ENCODE measurements around the gene RBM5. TPM values are rescaled to one million over a fixed set of nuclear protein-coding genes. Genes with fewer than 3 reads are reported as not detected.

RBM5 gene
- polyA plus RNA-seq, 2 of the 4 experiments (the other 2 are of a cell fraction), result 78.9 to 123 TPM

DNA sequence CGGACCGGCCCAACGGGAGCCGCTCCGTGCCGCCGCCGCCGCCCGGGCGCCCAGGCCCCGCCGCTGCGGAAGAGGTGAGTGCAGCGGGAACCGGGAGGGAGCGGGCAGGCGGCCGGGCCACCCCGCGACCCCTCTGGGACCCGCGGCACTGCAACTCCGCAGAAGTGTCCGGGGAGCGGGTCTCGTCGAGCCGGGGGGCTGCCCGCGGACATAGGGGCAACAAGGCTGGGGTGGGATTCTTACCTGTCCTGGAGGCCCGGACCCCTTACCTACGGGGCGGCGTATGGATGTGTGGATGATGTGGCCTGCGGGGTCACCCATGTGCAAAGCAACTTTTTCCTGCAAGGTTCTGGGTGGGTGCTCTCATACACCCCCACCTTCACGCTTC is 66.8 kb downstream of the RBM5 start:
- Histone ChIP-seq H3K4me3 (peak overlapping the region; percentile 74), H3K27ac (peak overlapping the region; percentile 76 to 85), H3K4me2 (peak overlapping the region; percentile 94), H3K4me1 (peaks cover 44% of the 10 kb centered on the region), H3K9me3 (no peaks in the 10 kb centered on the region)
- POLR2A ChIA-PET, result no interaction called here
- ATAC-seq (no peak), FAIRE-seq (no peak), DNase-seq (ENCODE audit: low read depth in 1 of 2, low spot score in 1 of 2) (no peak)
- WGBS (ENCODE audit: missing lambda C conversion rate), result 82% methylated on average over 5 of the region's 37 CpGs
- CTCF ChIA-PET, result interaction anchor here (1.3 to 2.0 kb wide), 3 partner anchors 25 to 34 kb away, joined by 5 read pairs; no protein-coding TSS in a partner anchor
- TF ChIP-seq, protein P1, sequence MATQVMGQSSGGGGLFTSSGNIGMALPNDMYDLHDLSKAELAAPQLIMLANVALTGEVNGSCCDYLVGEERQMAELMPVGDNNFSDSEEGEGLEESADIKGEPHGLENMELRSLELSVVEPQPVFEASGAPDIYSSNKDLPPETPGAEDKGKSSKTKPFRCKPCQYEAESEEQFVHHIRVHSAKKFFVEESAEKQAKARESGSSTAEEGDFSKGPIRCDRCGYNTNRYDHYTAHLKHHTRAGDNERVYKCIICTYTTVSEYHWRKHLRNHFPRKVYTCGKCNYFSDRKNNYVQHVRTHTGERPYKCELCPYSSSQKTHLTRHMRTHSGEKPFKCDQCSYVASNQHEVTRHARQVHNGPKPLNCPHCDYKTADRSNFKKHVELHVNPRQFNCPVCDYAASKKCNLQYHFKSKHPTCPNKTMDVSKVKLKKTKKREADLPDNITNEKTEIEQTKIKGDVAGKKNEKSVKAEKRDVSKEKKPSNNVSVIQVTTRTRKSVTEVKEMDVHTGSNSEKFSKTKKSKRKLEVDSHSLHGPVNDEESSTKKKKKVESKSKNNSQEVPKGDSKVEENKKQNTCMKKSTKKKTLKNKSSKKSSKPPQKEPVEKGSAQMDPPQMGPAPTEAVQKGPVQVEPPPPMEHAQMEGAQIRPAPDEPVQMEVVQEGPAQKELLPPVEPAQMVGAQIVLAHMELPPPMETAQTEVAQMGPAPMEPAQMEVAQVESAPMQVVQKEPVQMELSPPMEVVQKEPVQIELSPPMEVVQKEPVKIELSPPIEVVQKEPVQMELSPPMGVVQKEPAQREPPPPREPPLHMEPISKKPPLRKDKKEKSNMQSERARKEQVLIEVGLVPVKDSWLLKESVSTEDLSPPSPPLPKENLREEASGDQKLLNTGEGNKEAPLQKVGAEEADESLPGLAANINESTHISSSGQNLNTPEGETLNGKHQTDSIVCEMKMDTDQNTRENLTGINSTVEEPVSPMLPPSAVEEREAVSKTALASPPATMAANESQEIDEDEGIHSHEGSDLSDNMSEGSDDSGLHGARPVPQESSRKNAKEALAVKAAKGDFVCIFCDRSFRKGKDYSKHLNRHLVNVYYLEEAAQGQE (IDR thresholded peaks at IDR 0.05), result no peak
- no peak for TF ChIP-seq HOXA7 (CRISPR knock-in tag; IDR thresholded peaks at IDR 0.05)
- TF ChIP-seq PHF8 (IDR thresholded peaks at IDR 0.05; ENCODE audit: borderline replicate concordance, low read depth), result no peak
- no peak for TF ChIP-seq ZC3H11A (IDR thresholded peaks at IDR 0.05)
- TF ChIP-seq HEYL (CRISPR knock-in tag; IDR thresholded peaks at IDR 0.05), result no peak
- no peak for TF ChIP-seq MYC (IDR thresholded peaks at IDR 0.05; ENCODE audit: borderline replicate concordance, low read length)
- TF ChIP-seq RARB (CRISPR knock-in tag; IDR thresholded peaks at IDR 0.05), result no peak

DNA sequence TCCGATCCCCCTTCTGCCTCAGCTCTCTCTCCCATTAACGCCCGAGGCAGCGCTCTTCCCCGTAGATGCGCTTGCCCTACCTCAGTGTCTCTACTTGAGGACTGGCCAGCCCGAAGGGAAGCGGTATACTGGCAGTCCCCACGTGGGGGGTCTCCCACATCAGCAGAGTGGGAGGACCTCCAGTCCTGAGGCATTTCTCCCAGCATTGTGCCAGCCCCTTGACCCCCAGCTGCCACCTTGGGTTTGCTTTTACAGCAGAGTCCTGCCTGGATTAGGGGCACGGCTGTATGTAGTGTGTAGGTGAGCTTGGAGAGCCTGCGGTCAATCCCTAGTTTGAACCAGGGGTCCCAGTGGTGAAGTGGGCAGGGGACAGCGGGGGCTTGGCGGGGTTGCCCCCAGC is 67.2 kb downstream of the RBM5 start:
- DNase-seq (ENCODE audit: low read depth in 1 of 2, low spot score in 1 of 2) (no peak), FAIRE-seq (no peak), ATAC-seq (0 out of 6 replicates have a peak, but pooled peaks of 1 of the 2 experiments have one; percentile 5)
- WGBS (ENCODE audit: missing lambda C conversion rate), result 86% methylated on average over 9 of the region's 13 CpGs
- POLR2A ChIA-PET, result no interaction called here
- peak overlapping the region; percentile 94 for H3K4me2 ChIP-seq
- peak overlapping the region; percentile 74 for H3K4me3 ChIP-seq
- CTCF ChIA-PET, result interaction anchor here (0.8 to 2.0 kb wide), 8 partner anchors 17 to 38 kb away, joined by 3 to 6 read pairs (median 5); partner anchors contain the start of gene GNAT1
- H3K9me3 ChIP-seq, result no peaks in the 10 kb centered on the region
- peaks cover 48% of the 10 kb centered on the region for H3K4me1 ChIP-seq
- TF ChIP-seq RARB (CRISPR knock-in tag; IDR thresholded peaks at IDR 0.05) (no peak), JUN (IDR thresholded peaks at IDR 0.05) (no peak), TFCP2L1 (CRISPR knock-in tag; IDR thresholded peaks at IDR 0.05) (no peak), SMC3 (IDR thresholded peaks at IDR 0.05) (no peak), EHF (CRISPR knock-in tag; IDR thresholded peaks at IDR 0.05) (no peak), HOXB5 (CRISPR knock-in tag; IDR thresholded peaks at IDR 0.05) (no peak), NR3C1 (IDR thresholded peaks at IDR 0.05) (no peak), POLR2A (IDR thresholded peaks at IDR 0.05; ENCODE audit: low read length) (no peak)
- TF ChIP-seq, protein P2, sequence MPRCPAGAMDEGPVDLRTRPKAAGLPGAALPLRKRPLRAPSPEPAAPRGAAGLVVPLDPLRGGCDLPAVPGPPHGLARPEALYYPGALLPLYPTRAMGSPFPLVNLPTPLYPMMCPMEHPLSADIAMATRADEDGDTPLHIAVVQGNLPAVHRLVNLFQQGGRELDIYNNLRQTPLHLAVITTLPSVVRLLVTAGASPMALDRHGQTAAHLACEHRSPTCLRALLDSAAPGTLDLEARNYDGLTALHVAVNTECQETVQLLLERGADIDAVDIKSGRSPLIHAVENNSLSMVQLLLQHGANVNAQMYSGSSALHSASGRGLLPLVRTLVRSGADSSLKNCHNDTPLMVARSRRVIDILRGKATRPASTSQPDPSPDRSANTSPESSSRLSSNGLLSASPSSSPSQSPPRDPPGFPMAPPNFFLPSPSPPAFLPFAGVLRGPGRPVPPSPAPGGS (IDR thresholded peaks at IDR 0.05), result no peak
- TF ChIP-seq, protein P3, sequence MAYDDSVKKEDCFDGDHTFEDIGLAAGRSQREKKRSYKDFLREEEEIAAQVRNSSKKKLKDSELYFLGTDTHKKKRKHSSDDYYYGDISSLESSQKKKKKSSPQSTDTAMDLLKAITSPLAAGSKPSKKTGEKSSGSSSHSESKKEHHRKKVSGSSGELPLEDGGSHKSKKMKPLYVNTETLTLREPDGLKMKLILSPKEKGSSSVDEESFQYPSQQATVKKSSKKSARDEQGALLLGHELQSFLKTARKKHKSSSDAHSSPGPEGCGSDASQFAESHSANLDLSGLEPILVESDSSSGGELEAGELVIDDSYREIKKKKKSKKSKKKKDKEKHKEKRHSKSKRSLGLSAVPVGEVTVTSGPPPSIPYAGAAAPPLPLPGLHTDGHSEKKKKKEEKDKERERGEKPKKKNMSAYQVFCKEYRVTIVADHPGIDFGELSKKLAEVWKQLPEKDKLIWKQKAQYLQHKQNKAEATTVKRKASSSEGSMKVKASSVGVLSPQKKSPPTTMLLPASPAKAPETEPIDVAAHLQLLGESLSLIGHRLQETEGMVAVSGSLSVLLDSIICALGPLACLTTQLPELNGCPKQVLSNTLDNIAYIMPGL (CRISPR knock-in tag; IDR thresholded peaks at IDR 0.05; ENCODE audit: borderline replicate concordance), result no peak
- H3K27ac ChIP-seq, result peak overlapping the region; percentile 76 to 85; a peak in 5 of 6 replicates
